ENCODE measurements around the gene CREB5. TPM values are rescaled to one million over a fixed set of nuclear protein-coding genes. Genes with fewer than 3 reads are reported as not detected.

Gene CREB5
- total and polyA plus RNA-seq, 2 of the 8 experiments (the other 6 are each of a cell fraction or from before 2014, with no cell fraction given) = 2.4 to 2.7 TPM

- Histone ChIP-seq H3K27ac (ENCODE audit: low read depth, low read length) (no peak overlapping the region), H3K36me3 (ENCODE audit: control insufficient read depth in 2 of 4, insufficient read depth in 4 of 4, low read length in 3 of 4) (no peaks in the 10 kb centered on the region), H3K4me3 (ENCODE audit: extremely low read depth in 1 of 4, insufficient read depth in 2 of 4, low read depth in 3 of 4, low read length in 4 of 4) (no peak overlapping the region), H4K20me1 (replicated peaks in 1 of 2; ENCODE audit: control insufficient read depth in 1 of 2, insufficient read depth in 2 of 2, low read length in 2 of 2) (peaks cover 3% of the 10 kb centered on the region in 2 experiments), H2BK15ac (ENCODE audit: low read length) (no peak overlapping the region), H3K9me3 (ENCODE audit: insufficient read depth in 2 of 2, low read depth in 1 of 2, low read length in 1 of 2) (no peaks in the 10 kb centered on the region), H3K23me2 (ENCODE audit: low read depth, low read length) (peaks cover 26% of the 10 kb centered on the region), H3K23ac (ENCODE audit: insufficient read length) (no peak overlapping the region), H2BK5ac (ENCODE audit: low read depth, low read length) (no peak overlapping the region), H4K91ac (replicated peaks; ENCODE audit: insufficient read length, low read length) (no peak overlapping the region), H3K9ac (replicated peaks in 1 of 4; ENCODE audit: extremely low read depth in 1 of 4, low read depth in 3 of 4, low read length in 3 of 4) (no peak overlapping the region), H4K8ac (ENCODE audit: extremely low read depth, insufficient read depth, low read length) (no peak overlapping the region), H3K79me1 (ENCODE audit: low read depth, low read length) (no peaks in the 10 kb centered on the region), H3K27me3 (replicated peaks in 1 of 4; ENCODE audit: control insufficient read depth in 3 of 4, extremely low read depth in 1 of 4, insufficient read depth in 3 of 4, low read length in 3 of 4) (peaks cover 15 to 43% (median 34%) of the 10 kb centered on the region in 4 experiments), H2BK12ac (ENCODE audit: low read depth, low read length) (no peak overlapping the region), H2BK120ac (replicated peaks; ENCODE audit: low read depth, low read length) (no peak overlapping the region), H3K56ac (replicated peaks; ENCODE audit: insufficient read length, low read depth, low read length) (no peak overlapping the region), H4K5ac (ENCODE audit: insufficient read length, low read depth, low read length) (no peak overlapping the region), H3K4me2 (ENCODE audit: insufficient read depth in 1 of 2, low read depth in 2 of 2, low read length in 2 of 2) (no peak overlapping the region), H2BK20ac (ENCODE audit: low read length) (no peak overlapping the region), H3K14ac (ENCODE audit: insufficient read length) (no peak overlapping the region), H3K18ac (ENCODE audit: extremely low read depth, low read length) (no peak overlapping the region), H3K4ac (replicated peaks; ENCODE audit: insufficient read length, low read depth, low read length) (no peak overlapping the region), H3K79me2 (ENCODE audit: control insufficient read depth in 1 of 2, insufficient read depth in 2 of 2, low read length in 2 of 2) (no peaks in the 10 kb centered on the region), H2AFZ (ENCODE audit: low read length) (no peak overlapping the region), H3K4me1 (replicated peaks in 1 of 4; ENCODE audit: control insufficient read depth in 3 of 4, insufficient read depth in 4 of 4, low read length in 3 of 4) (peaks cover 0 to 11% (median 3%) of the 10 kb centered on the region in 4 experiments; a peak in 3 of 7 replicates), H2AK5ac (ENCODE audit: low read depth, low read length) (no peak overlapping the region)
- DNase-seq (ENCODE audit: low read depth in 1 of 2, low spot score in 2 of 2) (no peak), FAIRE-seq (no peak)
- POLR2A ChIA-PET (ENCODE audit: partially characterized antibody) = no interaction called here
- CTCF ChIA-PET (ENCODE audit: partially characterized antibody) = interaction anchor here (0.6 to 2.2 kb wide), 6 partner anchors 8 to 220 kb away, joined by 3 to 7 read pairs (median 3); no protein-coding TSS in a partner anchor
- WGBS, 2 experiments (ENCODE audit: extremely low coverage in 1 of 2, insufficient coverage in 1 of 2, insufficient read length in 1 of 2, insufficient replicate concordance in 2 of 2, low coverage in 1 of 2, low lambda C conversion rate in 2 of 2, missing lambda C conversion rate in 1 of 2) = 92% methylated on average over 1 of the region's 1 CpG; no CpG with 5 or more reads in 1 of the 2 experiments
- no peak for TF ChIP-seq FOSL1 (IDR thresholded peaks at IDR 0.05; ENCODE audit: insufficient read depth, low read depth, low read length)
- TF ChIP-seq SP4 (IDR thresholded peaks at IDR 0.05; ENCODE audit: low read length) = no peak
- TF ChIP-seq CEBPB (IDR thresholded peaks at IDR 0.05; ENCODE audit: low read depth, low read length) = no peak
- no peak for TF ChIP-seq JUN (IDR thresholded peaks at IDR 0.05; ENCODE audit: low read depth, low read length)
- no peak for TF ChIP-seq ZNF274 (IDR thresholded peaks at IDR 0.05; ENCODE audit: borderline replicate concordance, extremely low read depth, low read length)
- no peak for TF ChIP-seq TBP (IDR thresholded peaks at IDR 0.05; ENCODE audit: low read depth, low read length)
- TF ChIP-seq SIRT6 (IDR thresholded peaks at IDR 0.05; ENCODE audit: low read length) = no peak
- TF ChIP-seq BACH1 (IDR thresholded peaks at IDR 0.05; ENCODE audit: low read length) = no peak
- no peak for TF ChIP-seq EP300 (IDR thresholded peaks at IDR 0.05; ENCODE audit: borderline replicate concordance in 1 of 2, low read depth in 2 of 2, low read length in 2 of 2)
- no peak for TF ChIP-seq RNF2 (IDR thresholded peaks at IDR 0.05; ENCODE audit: borderline replicate concordance, low read depth, low read length, missing control alignments, poor library complexity, severe bottlenecking)
- no peak for TF ChIP-seq SP1 (IDR thresholded peaks at IDR 0.05; ENCODE audit: low read depth, low read length)
- no peak for TF ChIP-seq NANOG (IDR thresholded peaks at IDR 0.05; ENCODE audit: insufficient read depth, low read depth, low read length, poor library complexity, severe bottlenecking)
- no peak for TF ChIP-seq NRF1 (IDR thresholded peaks at IDR 0.05; ENCODE audit: low read depth, low read length)
- TF ChIP-seq SIX5 (IDR thresholded peaks at IDR 0.05; ENCODE audit: low read depth, low read length) = no peak
- no peak for TF ChIP-seq TEAD4 (IDR thresholded peaks at IDR 0.05; ENCODE audit: low read depth, low read length)
Measured at GRCh38 chr7:28413011-28413410, 693 bp downstream of the CREB5 start.
